ENCODE data around the gene USP6NL.

The USP6NL gene

GRCh38 chr10:11609492-11610093 is 1.9 kb downstream of the USP6NL start:
- Histone ChIP-seq H3K27ac (no peak overlapping the region), H3K9me3 (ENCODE audit: low read depth, low read length) (no peaks in the 10 kb centered on the region), H3K36me3 (ENCODE audit: insufficient read depth, low read length) (no peaks in the 10 kb centered on the region), H3K9ac (ENCODE audit: insufficient read length) (no peak overlapping the region), H3K4me3 (peak overlapping the region; percentile 15; the same call in 1 of the 2 replicates)
- TF ChIP-seq EZH2 (IDR thresholded peaks at IDR 0.05) (no peak), FOXP2 (optimal IDR thresholded peaks at IDR 0.05; ENCODE audit: control extremely low read depth, extremely low read length, insufficient read depth) (no peak)
- DNase-seq (ENCODE audit: low read depth, low spot score), result no peak

- no peaks in the 10 kb centered on the region for H3K36me3 ChIP-seq (ENCODE audit: insufficient read depth, low read length)
- H3K4me3 ChIP-seq, result no peak overlapping the region
- no peak for TF ChIP-seq FOXP2 (optimal IDR thresholded peaks at IDR 0.05; ENCODE audit: control extremely low read depth, extremely low read length, insufficient read depth)
- no peak for TF ChIP-seq EZH2 (IDR thresholded peaks at IDR 0.05)
- no peak for TF ChIP-seq POLR2AphosphoS5 (IDR thresholded peaks at IDR 0.05; ENCODE audit: borderline replicate concordance, low read depth, low read length)
- H3K27ac ChIP-seq, result no peak overlapping the region
- no peak overlapping the region for H3K9ac ChIP-seq (ENCODE audit: insufficient read length)
- H3K9me3 ChIP-seq (ENCODE audit: low read depth, low read length), result no peaks in the 10 kb centered on the region
- no peak for DNase-seq (ENCODE audit: low read depth, low spot score)
Observed at GRCh38 chr10:11609052-11609451, 2.4 kb downstream of the USP6NL start.

- no peak for DNase-seq (ENCODE audit: low read depth, low spot score)
- H3K4me3 ChIP-seq, result no peak overlapping the region
- H3K9me3 ChIP-seq (ENCODE audit: low read depth, low read length), result no peaks in the 10 kb centered on the region
- no peaks in the 10 kb centered on the region for H3K36me3 ChIP-seq (ENCODE audit: insufficient read depth, low read length)
- H3K27ac ChIP-seq, result no peak overlapping the region
- TF ChIP-seq POLR2AphosphoS5 (IDR thresholded peaks at IDR 0.05; ENCODE audit: borderline replicate concordance, low read depth, low read length) (no peak), FOXP2 (optimal IDR thresholded peaks at IDR 0.05; ENCODE audit: control extremely low read depth, extremely low read length, insufficient read depth) (no peak), EZH2 (IDR thresholded peaks at IDR 0.05) (no peak)
- no peak overlapping the region for H3K9ac ChIP-seq (ENCODE audit: insufficient read length)
Observed at GRCh38 chr10:11608159-11609013, 3.1 kb downstream of the USP6NL start.

GRCh38 chr10:11605807-11606408 is 5.5 kb downstream of the USP6NL start:
- Histone ChIP-seq H3K9ac (ENCODE audit: insufficient read length) (no peak overlapping the region), H3K4me3 (no peak overlapping the region), H3K27ac (no peak overlapping the region), H3K36me3 (ENCODE audit: insufficient read depth, low read length) (no peaks in the 10 kb centered on the region), H3K9me3 (ENCODE audit: low read depth, low read length) (no peaks in the 10 kb centered on the region)
- no peak for DNase-seq (ENCODE audit: low read depth, low spot score)
- TF ChIP-seq POLR2AphosphoS5 (IDR thresholded peaks at IDR 0.05; ENCODE audit: borderline replicate concordance, low read depth, low read length), result no peak
- no peak for TF ChIP-seq FOXP2 (optimal IDR thresholded peaks at IDR 0.05; ENCODE audit: control extremely low read depth, extremely low read length, insufficient read depth)
- no peak for TF ChIP-seq EZH2 (IDR thresholded peaks at IDR 0.05)

GRCh38 chr10:11604865-11605650 is 6.4 kb downstream of the USP6NL start:
- Histone ChIP-seq H3K9ac (ENCODE audit: insufficient read length) (no peak overlapping the region), H3K27ac (no peak overlapping the region), H3K4me3 (no peak overlapping the region), H3K36me3 (ENCODE audit: insufficient read depth, low read length) (no peaks in the 10 kb centered on the region), H3K9me3 (ENCODE audit: low read depth, low read length) (no peaks in the 10 kb centered on the region)
- no peak for DNase-seq (ENCODE audit: low read depth, low spot score)
- TF ChIP-seq EZH2 (IDR thresholded peaks at IDR 0.05) (no peak), POLR2AphosphoS5 (IDR thresholded peaks at IDR 0.05; ENCODE audit: borderline replicate concordance, low read depth, low read length) (no peak), FOXP2 (optimal IDR thresholded peaks at IDR 0.05; ENCODE audit: control extremely low read depth, extremely low read length, insufficient read depth) (no peak)

- no peak overlapping the region for H3K9ac ChIP-seq (ENCODE audit: insufficient read length)
Observed at GRCh38 chr10:11603741-11604140, 7.7 kb downstream of the USP6NL start.

GRCh38 chr10:11602919-11603523 is 8.4 kb downstream of the USP6NL start:
- H3K4me3 ChIP-seq, result no peak overlapping the region
- no peak overlapping the region for H3K27ac ChIP-seq
- H3K9me3 ChIP-seq (ENCODE audit: low read depth, low read length), result no peaks in the 10 kb centered on the region
- no peak overlapping the region for H3K9ac ChIP-seq (ENCODE audit: insufficient read length)
- no peaks in the 10 kb centered on the region for H3K36me3 ChIP-seq (ENCODE audit: insufficient read depth, low read length)
- no peak for DNase-seq (ENCODE audit: low read depth, low spot score)
- no peak for TF ChIP-seq POLR2AphosphoS5 (IDR thresholded peaks at IDR 0.05; ENCODE audit: borderline replicate concordance, low read depth, low read length)
- TF ChIP-seq EZH2 (IDR thresholded peaks at IDR 0.05), result no peak
- TF ChIP-seq FOXP2 (optimal IDR thresholded peaks at IDR 0.05; ENCODE audit: control extremely low read depth, extremely low read length, insufficient read depth), result no peak

More at GRCh38 chr10:11603741-11604140, 7.7 kb downstream of the USP6NL start:
- Histone ChIP-seq H3K27ac (no peak overlapping the region), H3K9me3 (ENCODE audit: low read depth, low read length) (no peaks in the 10 kb centered on the region), H3K36me3 (ENCODE audit: insufficient read depth, low read length) (no peaks in the 10 kb centered on the region), H3K4me3 (no peak overlapping the region)
- TF ChIP-seq POLR2AphosphoS5 (IDR thresholded peaks at IDR 0.05; ENCODE audit: borderline replicate concordance, low read depth, low read length) (no peak), EZH2 (IDR thresholded peaks at IDR 0.05) (no peak), FOXP2 (optimal IDR thresholded peaks at IDR 0.05; ENCODE audit: control extremely low read depth, extremely low read length, insufficient read depth) (no peak)
- DNase-seq (ENCODE audit: low read depth, low spot score), result no peak

All from SK-N-MC (cell line).